WERI-Rb-1 (cell line): ENCODE results near the gene DOK7.

ENCODE experiments used
- DNase-seq: peaks from one replicate; pipeline ENCODE4 v3.0.0-alpha.2; 2020
- H3K27ac ChIP-seq: fragments of 250-450 bp; sonication (Bioruptor Pico); 2 replicates; pipeline ENCODE4 v1.5.1; 2020; ENCODE audit warnings: mild to moderate bottlenecking, moderate library complexity
- H3K27me3 ChIP-seq: fragments of 250-450 bp; sonication (Bioruptor Pico); 2 replicates; pipeline ENCODE4 v1.5.1; 2021; ENCODE audit warnings: mild to moderate bottlenecking, low read depth, moderate library complexity; ENCODE audit not compliant: insufficient read depth, severe bottlenecking
- H3K36me3 ChIP-seq: fragments of 250-450 bp; sonication (Bioruptor Pico); 2 replicates; pipeline ENCODE4 v1.5.1; 2020; ENCODE audit warnings: mild to moderate bottlenecking, moderate library complexity
- H3K4me3 ChIP-seq: 2 replicates; pipeline ENCODE4 v1.5.1; 2011; ENCODE audit warnings: low read depth, mild to moderate bottlenecking, control low read depth, low read length
- H3K9me3 ChIP-seq: fragments of 250-450 bp; sonication (Bioruptor Pico); 2 replicates; pipeline ENCODE4 v1.5.1; 2021; ENCODE audit warnings: mild to moderate bottlenecking, moderate library complexity; ENCODE audit not compliant: severe bottlenecking
- TF ChIP-seq, protein P1 (sequence below): IDR thresholded peaks from 2 replicates; pipeline ENCODE4 v1.5.1; 2011; ENCODE audit warnings: low read depth, mild to moderate bottlenecking, control low read depth, inconsistent platforms, low read length

DOK7 gene

DNA sequence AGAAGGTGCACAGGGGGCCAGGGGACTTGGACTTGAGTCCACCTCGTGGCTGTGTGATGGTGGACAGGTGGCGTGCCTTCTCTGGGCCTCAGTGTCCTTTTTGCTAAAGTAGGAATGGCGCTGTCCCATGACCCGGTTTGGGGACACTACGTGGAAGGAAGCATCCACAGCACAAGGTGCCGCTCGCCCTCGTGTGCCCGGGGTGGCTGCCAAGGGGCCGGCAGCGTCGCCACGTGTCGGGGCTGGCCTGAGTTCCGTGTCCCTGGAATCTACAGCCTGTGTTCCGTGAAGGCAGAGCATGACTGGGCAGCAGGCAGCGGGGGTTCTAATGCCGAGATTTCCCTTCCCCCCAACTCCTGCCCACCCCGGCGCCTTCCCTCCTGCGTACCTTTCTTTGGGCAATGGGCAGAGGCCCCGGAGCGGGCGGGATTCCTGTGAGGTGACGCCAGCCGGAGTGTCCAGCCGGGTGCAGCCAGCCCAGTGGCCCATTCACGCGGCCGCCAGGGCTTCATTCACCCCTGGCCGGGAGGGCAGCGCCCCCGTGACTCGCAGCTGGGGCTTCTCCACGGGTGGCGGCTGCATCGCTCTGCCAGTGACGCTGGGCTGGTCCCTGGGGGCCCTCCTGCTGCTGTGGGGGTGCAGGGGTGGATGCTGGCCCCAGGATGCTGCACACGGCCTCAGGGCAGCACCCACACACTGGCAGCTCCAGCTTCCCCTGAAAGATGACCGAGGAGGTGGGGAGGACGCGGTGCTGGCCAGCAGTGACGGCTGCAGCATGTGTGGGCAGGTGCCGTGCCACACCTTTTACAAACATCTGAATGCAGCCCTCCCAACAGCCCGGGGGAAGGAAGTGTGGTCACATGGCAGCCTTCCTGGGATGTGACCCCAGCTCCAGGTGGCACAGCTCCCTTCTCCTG lies 21.2 kb downstream of the DOK7 start:
- Histone ChIP-seq H3K36me3 (no peaks in the 10 kb centered on the region), H3K9me3 (no peaks in the 10 kb centered on the region), H3K4me3 (no peak overlapping the region), H3K27me3 (no peaks in the 10 kb centered on the region), H3K27ac (no peak overlapping the region)
- no peak for DNase-seq
- TF ChIP-seq, protein P1, sequence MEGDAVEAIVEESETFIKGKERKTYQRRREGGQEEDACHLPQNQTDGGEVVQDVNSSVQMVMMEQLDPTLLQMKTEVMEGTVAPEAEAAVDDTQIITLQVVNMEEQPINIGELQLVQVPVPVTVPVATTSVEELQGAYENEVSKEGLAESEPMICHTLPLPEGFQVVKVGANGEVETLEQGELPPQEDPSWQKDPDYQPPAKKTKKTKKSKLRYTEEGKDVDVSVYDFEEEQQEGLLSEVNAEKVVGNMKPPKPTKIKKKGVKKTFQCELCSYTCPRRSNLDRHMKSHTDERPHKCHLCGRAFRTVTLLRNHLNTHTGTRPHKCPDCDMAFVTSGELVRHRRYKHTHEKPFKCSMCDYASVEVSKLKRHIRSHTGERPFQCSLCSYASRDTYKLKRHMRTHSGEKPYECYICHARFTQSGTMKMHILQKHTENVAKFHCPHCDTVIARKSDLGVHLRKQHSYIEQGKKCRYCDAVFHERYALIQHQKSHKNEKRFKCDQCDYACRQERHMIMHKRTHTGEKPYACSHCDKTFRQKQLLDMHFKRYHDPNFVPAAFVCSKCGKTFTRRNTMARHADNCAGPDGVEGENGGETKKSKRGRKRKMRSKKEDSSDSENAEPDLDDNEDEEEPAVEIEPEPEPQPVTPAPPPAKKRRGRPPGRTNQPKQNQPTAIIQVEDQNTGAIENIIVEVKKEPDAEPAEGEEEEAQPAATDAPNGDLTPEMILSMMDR = no peak

DNA sequence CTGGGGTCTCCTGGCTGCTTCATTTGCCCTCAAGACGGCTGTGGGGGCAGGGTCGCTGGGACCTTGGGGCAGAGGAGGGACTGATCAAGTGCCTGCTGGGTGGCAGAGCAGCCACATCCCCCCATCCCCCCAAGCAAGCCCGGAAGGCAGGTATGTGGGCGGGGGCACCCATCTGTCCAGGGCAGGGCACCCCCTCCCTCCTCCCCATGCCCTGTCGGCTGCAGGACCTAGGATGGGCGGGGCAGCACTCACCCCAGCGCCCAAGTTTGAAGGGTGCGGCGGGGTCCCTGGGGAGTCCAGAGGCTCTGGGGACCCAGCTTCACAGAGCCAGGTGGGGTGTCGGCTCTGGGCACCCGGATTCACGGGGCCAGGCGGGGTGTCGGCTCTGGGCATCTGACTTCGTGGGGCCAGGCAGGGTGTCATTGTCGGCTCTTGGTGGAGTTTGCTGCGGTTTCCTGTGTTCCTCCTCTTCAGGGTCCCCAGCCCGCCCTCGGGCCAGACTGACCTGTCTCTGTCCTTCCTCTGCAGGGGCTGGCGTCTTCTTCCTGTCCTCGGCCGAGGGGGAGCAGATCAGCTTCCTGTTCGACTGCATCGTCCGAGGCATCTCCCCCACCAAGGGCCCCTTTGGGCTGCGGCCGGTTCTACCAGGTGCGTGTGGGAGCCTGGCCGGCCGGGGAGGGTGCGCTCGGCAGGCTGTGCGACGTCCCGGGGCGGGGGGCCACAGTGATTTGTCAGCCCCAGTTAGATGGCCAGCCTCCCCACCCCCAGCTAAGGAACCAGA lies 22.1 kb downstream of the DOK7 start:
- DNase-seq = no peak
- H3K36me3 ChIP-seq = no peaks in the 10 kb centered on the region
- TF ChIP-seq, protein P1 = no peak
- no peaks in the 10 kb centered on the region for H3K27me3 ChIP-seq
- no peaks in the 10 kb centered on the region for H3K9me3 ChIP-seq
- no peak overlapping the region for H3K27ac ChIP-seq
- no peak overlapping the region for H3K4me3 ChIP-seq

DNA sequence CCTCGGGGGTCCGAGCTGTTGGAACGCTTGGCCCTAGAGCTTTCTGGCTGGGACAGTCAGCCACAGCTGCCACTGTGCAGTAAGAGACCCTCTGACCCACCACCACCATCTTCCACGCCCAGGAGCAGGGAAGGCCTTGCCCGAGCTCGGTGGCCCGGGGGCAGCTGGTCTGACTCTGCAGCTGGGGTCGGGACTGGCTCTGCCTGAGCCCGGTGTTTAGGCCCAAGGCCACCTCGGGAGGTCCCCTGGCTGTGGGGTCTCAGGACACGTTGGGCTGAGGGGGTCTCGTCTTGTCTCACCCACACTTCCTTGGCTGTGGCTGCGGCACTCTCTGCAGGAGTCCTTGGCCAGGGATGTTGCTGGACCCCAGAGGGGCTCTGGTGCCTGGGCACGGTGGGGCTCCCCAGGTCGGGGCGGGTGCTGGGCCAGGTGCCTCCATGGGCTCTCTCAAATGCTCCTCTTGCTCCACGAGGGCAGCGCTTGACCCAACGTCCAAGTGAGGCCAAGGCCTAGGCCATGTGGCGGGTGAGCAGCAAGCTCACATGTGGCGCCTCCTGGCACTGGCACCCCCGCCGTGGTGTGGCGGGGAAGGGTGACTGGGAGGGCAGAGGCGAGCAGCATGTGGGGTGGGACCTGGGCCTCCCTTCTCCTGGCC lies 22.9 kb downstream of the DOK7 start:
- Histone ChIP-seq H3K9me3 (no peaks in the 10 kb centered on the region), H3K36me3 (no peaks in the 10 kb centered on the region), H3K27me3 (no peaks in the 10 kb centered on the region), H3K27ac (no peak overlapping the region), H3K4me3 (no peak overlapping the region)
- DNase-seq = no peak
- TF ChIP-seq, protein P1 = no peak

DNA sequence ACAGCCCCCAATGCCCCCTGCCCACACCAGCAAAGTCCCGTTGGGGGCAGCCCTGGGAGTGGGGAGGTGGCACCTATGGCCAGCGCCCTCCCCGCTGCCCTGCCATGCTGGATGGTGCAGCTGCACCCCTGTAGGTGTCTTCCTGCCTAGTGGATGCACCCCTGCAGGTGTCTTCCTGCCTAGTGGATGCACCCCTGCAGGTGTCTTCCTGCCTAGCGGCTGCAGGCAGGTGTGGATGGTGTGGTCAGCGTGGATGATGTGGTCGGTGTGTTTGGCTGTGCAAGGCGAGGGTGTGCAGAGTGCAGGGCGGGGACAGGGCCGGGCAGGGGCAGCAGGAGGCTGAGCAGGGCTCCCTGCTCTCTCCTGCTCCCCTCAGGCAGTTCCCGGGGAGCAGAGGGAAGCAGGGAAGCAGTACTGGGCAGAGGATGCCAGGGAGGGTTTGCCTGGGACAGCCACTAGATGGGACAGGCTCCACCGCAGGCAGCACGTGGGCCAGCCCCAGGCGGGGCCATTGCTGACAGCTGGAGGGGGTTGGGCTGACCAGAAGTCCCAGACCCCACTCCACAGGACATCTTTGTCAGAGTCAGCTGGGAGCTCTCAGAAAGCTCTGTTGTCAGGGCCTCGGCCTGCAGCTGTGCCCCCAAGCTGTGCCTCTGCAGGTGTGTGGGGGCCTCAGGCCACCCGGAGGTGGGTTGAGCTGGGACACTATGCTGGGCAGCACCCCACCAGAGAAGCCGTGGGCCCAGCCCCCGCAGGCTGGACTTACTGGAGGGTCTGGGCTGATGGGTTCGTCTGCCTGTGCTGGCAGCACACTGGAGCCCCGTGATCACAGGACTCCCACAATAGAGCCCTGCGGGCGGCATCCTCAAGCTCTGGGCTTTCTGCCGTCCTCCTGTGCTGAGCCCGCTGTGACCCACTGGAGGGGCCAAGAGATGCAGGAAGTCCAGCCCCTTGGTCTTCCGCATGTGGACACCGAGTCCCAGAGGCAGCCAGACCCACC lies 23.7 kb downstream of the DOK7 start:
- Histone ChIP-seq H3K9me3 (no peaks in the 10 kb centered on the region), H3K4me3 (no peak overlapping the region), H3K36me3 (no peaks in the 10 kb centered on the region), H3K27ac (no peak overlapping the region), H3K27me3 (no peaks in the 10 kb centered on the region)
- DNase-seq = peak; percentile 62
- TF ChIP-seq, protein P1 = 0 out of 2 replicates have a peak, but pooled peaks have one; percentile 16

DNA sequence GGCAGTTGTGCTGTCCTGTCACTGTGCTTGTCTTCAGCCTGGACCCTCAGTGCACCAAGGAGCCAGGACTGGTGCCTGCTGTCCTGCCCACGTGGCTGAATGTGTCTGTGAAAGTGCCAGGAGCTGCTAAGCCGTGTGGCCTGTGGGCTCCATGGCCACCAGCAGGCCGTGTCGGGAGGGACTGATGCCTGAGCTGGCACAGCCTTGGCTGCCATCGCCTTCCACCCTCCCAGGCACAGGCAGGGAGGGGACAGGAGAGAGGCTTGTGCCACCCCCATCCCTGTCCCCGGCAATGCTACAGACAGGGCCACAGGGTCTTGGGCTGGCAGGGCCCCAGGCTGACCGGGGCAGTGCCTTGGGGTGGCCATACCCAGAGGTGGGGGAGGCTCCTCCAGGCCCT lies 24.8 kb downstream of the DOK7 start:
- TF ChIP-seq, protein P1 = no peak
- no peak for DNase-seq

More for the DNA sequence above, 24.8 kb downstream of the DOK7 start:
- H3K36me3 ChIP-seq = no peaks in the 10 kb centered on the region
- no peak overlapping the region for H3K27ac ChIP-seq
- H3K4me3 ChIP-seq = no peak overlapping the region
- H3K9me3 ChIP-seq = no peaks in the 10 kb centered on the region
- H3K27me3 ChIP-seq = no peaks in the 10 kb centered on the region
